H9 (cell line): ENCODE results near the gene PDLIM3. TPM values are rescaled to one million over a fixed set of nuclear protein-coding genes. Genes with fewer than 3 reads are reported as not detected.
A peak's percentile ranks its signal among the peaks of the same experiment; 100 is the strongest.

Source experiments
- DNase-seq: peaks from one replicate; pipeline ENCODE4 v3.0.0-alpha.2; 2017
- H2AFZ ChIP-seq: one replicate; pipeline ENCODE4 v1.6.1; 2013; ENCODE audit warnings: mild to moderate bottlenecking, low read length, control low read depth, moderate library complexity
- H2AK5ac ChIP-seq: 2 replicates; pipeline ENCODE4 v1.6.1; 2013; ENCODE audit warnings: low read length, control low read depth, mixed read lengths; ENCODE audit not compliant: insufficient read length
- H2BK120ac ChIP-seq: one replicate; pipeline ENCODE4 v1.6.1; 2013; ENCODE audit warnings: low read depth, mild to moderate bottlenecking, low read length, control low read depth, inconsistent platforms; ENCODE audit not compliant: poor library complexity, severe bottlenecking
- H2BK12ac ChIP-seq: 2 replicates; pipeline ENCODE4 v1.6.1; 2013; ENCODE audit warnings: low read length, control low read depth, mixed read lengths, low read depth; ENCODE audit not compliant: insufficient read length
- H2BK15ac ChIP-seq: 2 replicates; pipeline ENCODE4 v1.6.1; 2013; ENCODE audit warnings: low read depth, low read length, control low read depth
- H2BK20ac ChIP-seq: one replicate; pipeline ENCODE4 v1.6.1; 2013; ENCODE audit warnings: low read depth, mild to moderate bottlenecking, low read length, control low read depth, inconsistent platforms; ENCODE audit not compliant: poor library complexity, severe bottlenecking
- H2BK5ac ChIP-seq: 2 replicates; pipeline ENCODE4 v1.6.1; 2013; ENCODE audit warnings: low read length, control low read depth, mixed read lengths; ENCODE audit not compliant: insufficient read length
- H3K14ac ChIP-seq: 2 replicates; pipeline ENCODE4 v1.6.1; 2013; ENCODE audit warnings: low read length, control low read depth; ENCODE audit not compliant: insufficient read depth
- H3K18ac ChIP-seq: 2 replicates; pipeline ENCODE4 v1.6.1; 2013; ENCODE audit warnings: low read depth, mild to moderate bottlenecking, mixed read lengths, low read length, control low read depth; ENCODE audit not compliant: insufficient read length
- H3K23ac ChIP-seq: 2 replicates; pipeline ENCODE4 v1.6.1; 2013; ENCODE audit warnings: low read length, control low read depth, mixed read lengths, low read depth; ENCODE audit not compliant: insufficient read length
- H3K23me2 ChIP-seq: 2 replicates; pipeline ENCODE4 v1.6.1; 2013; ENCODE audit warnings: low read depth, mild to moderate bottlenecking, mixed read lengths, low read length, control low read depth; ENCODE audit not compliant: insufficient read length, poor library complexity, severe bottlenecking
- H3K27ac ChIP-seq: 2 replicates; pipeline ENCODE4 v1.5.1; 2013; ENCODE audit warnings: low read length, control low read depth, mixed read lengths, low read depth; ENCODE audit not compliant: insufficient read length
- H3K27me3 ChIP-seq: 2 replicates; pipeline ENCODE4 v1.6.1; 2013; ENCODE audit warnings: low read length, control low read depth, inconsistent platforms; ENCODE audit not compliant: insufficient read depth
- H3K4ac ChIP-seq: 2 replicates; pipeline ENCODE4 v1.6.1; 2013; ENCODE audit warnings: low read depth, mild to moderate bottlenecking, control low read depth, inconsistent platforms, low read length, moderate library complexity
- H3K4me1 ChIP-seq: 2 replicates; pipeline ENCODE4 v1.6.1; 2013; ENCODE audit warnings: low read length, control low read depth, inconsistent platforms; ENCODE audit not compliant: insufficient read depth
- H3K4me2 ChIP-seq: 2 replicates; pipeline ENCODE4 v1.6.1; 2013; ENCODE audit warnings: low read length, control low read depth, mixed read lengths; ENCODE audit not compliant: insufficient read length, insufficient read depth
- H3K56ac ChIP-seq: 2 replicates; pipeline ENCODE4 v1.6.1; 2013; ENCODE audit warnings: low read depth, mild to moderate bottlenecking, mixed read lengths, low read length, control low read depth; ENCODE audit not compliant: insufficient read length
- H3K79me1 ChIP-seq: 2 replicates; pipeline ENCODE4 v1.6.1; 2013; ENCODE audit warnings: low read depth, mild to moderate bottlenecking, moderate library complexity, low read length, control low read depth, inconsistent platforms; ENCODE audit not compliant: insufficient read depth, poor library complexity, severe bottlenecking
- H3K79me2 ChIP-seq: 2 replicates; pipeline ENCODE4 v1.6.1; 2013; ENCODE audit warnings: low read length, control low read depth, inconsistent platforms; ENCODE audit not compliant: insufficient read depth
- H3K9ac ChIP-seq: 2 replicates; pipeline ENCODE4 v1.6.1; 2013; ENCODE audit warnings: low read length, control low read depth, mixed read lengths; ENCODE audit not compliant: insufficient read length; ENCODE audit errors: extremely low read depth
- H3K9me3 ChIP-seq: one replicate; pipeline ENCODE4 v1.6.1; 2013; ENCODE audit warnings: low read depth, low read length, inconsistent platforms; ENCODE audit not compliant: control insufficient read depth
- H3T11ph ChIP-seq: one replicate; pipeline ENCODE4 v1.6.1; 2013; ENCODE audit warnings: mild to moderate bottlenecking, low read length, control low read depth, inconsistent platforms
- H4K20me1 ChIP-seq: one replicate; pipeline ENCODE4 v1.6.1; 2013; ENCODE audit not compliant: control insufficient read depth, insufficient read length, insufficient read depth
- H4K5ac ChIP-seq: 2 replicates; pipeline ENCODE4 v1.6.1; 2013; ENCODE audit warnings: low read depth, mild to moderate bottlenecking, mixed read lengths, low read length, control low read depth; ENCODE audit not compliant: insufficient read length
- H4K8ac ChIP-seq: replicated peaks from 2 replicates; pipeline ENCODE4 v1.6.1; 2013; ENCODE audit warnings: low read length, control low read depth, mixed read lengths, low read depth; ENCODE audit not compliant: insufficient read length
- H4K91ac ChIP-seq: 2 replicates; pipeline ENCODE4 v1.6.1; 2013; ENCODE audit warnings: low read depth, mild to moderate bottlenecking, moderate library complexity, mixed read lengths, low read length, control low read depth; ENCODE audit not compliant: insufficient read length
- H3K27ac Mint-ChIP-seq, 3 experiments: 2 replicates in 2 of 3; 3 replicates in 1 of 3; pipeline ENCODE4 v1.8.0; 2020 to 2021; ENCODE audit warnings: mixed read lengths in 3 of 3, mild to moderate bottlenecking in 1 of 3, moderate library complexity in 1 of 3
- H3K27me3 Mint-ChIP-seq: 2 replicates; pipeline ENCODE4 v1.8.0; 2021; ENCODE audit warnings: low read depth, mild to moderate bottlenecking, moderate library complexity, mixed read lengths
- H3K36me3 Mint-ChIP-seq, 3 experiments: 2 replicates in 2 of 3; 3 replicates in 1 of 3; pipeline ENCODE4 v1.8.0; 2020 to 2021; ENCODE audit warnings: low read depth in 3 of 3, mixed read lengths in 3 of 3; ENCODE audit not compliant: insufficient read depth in 1 of 3
- H3K4me1 Mint-ChIP-seq, 2 experiments: 2 replicates each; pipeline ENCODE4 v1.8.0; 2020; ENCODE audit warnings: mixed read lengths in 2 of 2
- H3K4me3 Mint-ChIP-seq, 2 experiments: 2 replicates in 1 of 2; 3 replicates in 1 of 2; pipeline ENCODE4 v1.8.0; 2020 to 2021; ENCODE audit warnings: mild to moderate bottlenecking in 2 of 2, mixed read lengths in 2 of 2, moderate library complexity in 1 of 2
- H3K9me3 Mint-ChIP-seq, 2 experiments: 2 replicates in 1 of 2; 3 replicates in 1 of 2; pipeline ENCODE4 v1.8.0; 2020; ENCODE audit warnings: mild to moderate bottlenecking in 2 of 2, mixed read lengths in 2 of 2, moderate library complexity in 1 of 2
- CTCF ChIP-seq: fragments of 200-600 bp; sonication (generic); conservative IDR thresholded peaks from 3 replicates; pipeline ENCODE4 v1.8.0; 2021; ENCODE audit warnings: antibody characterized with exemption, mild to moderate bottlenecking
- WGBS: extraction: QIAGEN DNeasy Blood & Tissue Kit; methylation state at CpG from one replicate; pipeline ENCODE4 v1.1.7; 2013; ENCODE audit warnings: missing lambda C conversion rate, low lambda C conversion rate, mixed read lengths; ENCODE audit not compliant: insufficient read length; ENCODE audit errors: extremely low coverage; 5-methylcytosine and 5-hydroxymethylcytosine counted together
- total RNA-seq: library from RNA; stranded (reverse); gene quantifications from 2 replicates; pipeline ENCODE4 v1.2.1, GENCODE V29; 2021

Gene PDLIM3
- total RNA-seq, 1 experiment from 2014 or later: 12.0 TPM

GRCh38 chr4:185573651-185574199, 38.4 kb upstream of the PDLIM3 start:
- peak overlapping the region; percentile 17 for H2AFZ ChIP-seq
- no peaks in the 10 kb centered on the region for H4K20me1 ChIP-seq
- no peak overlapping the region for H4K8ac ChIP-seq
- no peak overlapping the region for H2BK15ac ChIP-seq
- Mint-ChIP-seq H3K4me1 (peaks cover 8 to 10% of the 10 kb centered on the region in 2 experiments), H3K36me3 (no peaks in the 10 kb centered on the region; a peak in 2 of 7 replicates), H3K27me3 (no peaks in the 10 kb centered on the region), H3K9me3 (no peaks in the 10 kb centered on the region; a peak in 1 of 5 replicates), H3K27ac (peak overlapping the region; percentile 54 to 81 (median 81); a peak in 6 of 7 replicates), H3K4me3 (peak overlapping the region in 1 of 2 experiments; percentile 8; a peak in 2 of 5 replicates)
- H2BK12ac ChIP-seq: no peak overlapping the region
- no peaks in the 10 kb centered on the region for H3K23me2 ChIP-seq
- H3K79me1 ChIP-seq: no peaks in the 10 kb centered on the region
- no peak overlapping the region for H3T11ph ChIP-seq
- H3K56ac ChIP-seq: no peak overlapping the region
- DNase-seq: peak; percentile 88
- peak overlapping the region; percentile 33 for H3K14ac ChIP-seq
- no peaks in the 10 kb centered on the region for H3K9me3 ChIP-seq
- H3K27ac ChIP-seq: no peak overlapping the region
- no peak overlapping the region for H4K5ac ChIP-seq
- H2AK5ac ChIP-seq: no peak overlapping the region
- no CpG with 5 or more reads among the region's 10 CpGs for WGBS
- no peak for TF ChIP-seq CTCF
- no peak overlapping the region for H2BK120ac ChIP-seq
- H3K23ac ChIP-seq: no peak overlapping the region
- H3K9ac ChIP-seq: no peak overlapping the region
- H3K18ac ChIP-seq: peak overlapping the region; percentile 56
- H3K4me2 ChIP-seq: no peak overlapping the region
- no peak overlapping the region for H3K4ac ChIP-seq
- H3K4me1 ChIP-seq: peaks cover 3% of the 10 kb centered on the region; the same call in 1 of the 2 replicates
- no peak overlapping the region for H2BK5ac ChIP-seq
- H3K27me3 ChIP-seq: no peaks in the 10 kb centered on the region
- no peak overlapping the region for H4K91ac ChIP-seq
- H2BK20ac ChIP-seq: no peak overlapping the region
- H3K79me2 ChIP-seq: no peaks in the 10 kb centered on the region
